Activated CD4-positive, alpha-beta T cell treated with anti-CD3 and anti-CD28 coated beads for 4 hours (primary cell): ENCODE data around the gene TXNDC11.

Experiments used
- DNase-seq, 2 donors: peaks; one replicate each; pipeline ENCODE4 v3.0.0-alpha.2; 2020

TXNDC11 gene

GRCh38 chr16:11687601-11688519 is 54.8 kb downstream of the TXNDC11 start:
- no peak for DNase-seq

GRCh38 chr16:11686713-11687380 is 55.8 kb downstream of the TXNDC11 start:
- no peak for DNase-seq

- DNase-seq = no peak
Observed at GRCh38 chr16:11685844-11686618, 56.6 kb downstream of the TXNDC11 start.

GRCh38 chr16:11684231-11685025 is 58.2 kb downstream of the TXNDC11 start:
- DNase-seq = no peak

- no peak for DNase-seq
Observed at GRCh38 chr16:11683145-11683544, 59.5 kb downstream of the TXNDC11 start.

GRCh38 chr16:11682655-11683096 is 60.0 kb downstream of the TXNDC11 start:
- DNase-seq = no peak

- no peak for DNase-seq
Observed at GRCh38 chr16:11681976-11682654, 60.5 kb downstream of the TXNDC11 start.

GRCh38 chr16:11681556-11681955 is 61.1 kb downstream of the TXNDC11 start:
- DNase-seq = no peak

- no peak for DNase-seq
Observed at GRCh38 chr16:11679941-11680911, 62.4 kb downstream of the TXNDC11 start.

- no peak for DNase-seq
Observed at GRCh38 chr16:11679250-11679649, 63.4 kb downstream of the TXNDC11 start.

GRCh38 chr16:11677959-11678881 is 64.4 kb downstream of the TXNDC11 start:
- DNase-seq = no peak

GRCh38 chr16:11677451-11677951 is 65.2 kb downstream of the TXNDC11 start:
- no peak for DNase-seq

- DNase-seq = no peak
Observed at GRCh38 chr16:11676799-11677198, 65.9 kb downstream of the TXNDC11 start.

GRCh38 chr16:11675561-11676511 is 66.8 kb downstream of the TXNDC11 start:
- DNase-seq = peak; percentile 35 to 62

- no peak for DNase-seq
Observed at GRCh38 chr16:11674818-11675560, 67.7 kb downstream of the TXNDC11 start.

- DNase-seq = no peak
Observed at GRCh38 chr16:11674001-11674817, 68.4 kb downstream of the TXNDC11 start.
